GM12865 (cell line): ENCODE measurements around the gene LRRC37A3.
A peak's percentile ranks its signal among the peaks of the same experiment; 100 is the strongest.
"Not testable (repeated sequence)": the region's sequence is repeated elsewhere in the genome, so short reads cannot be mapped to it uniquely, and the experiment has no call there.

Experiments
- DNase-seq: peaks from one replicate; pipeline ENCODE4 v3.0.0; 2010; ENCODE audit warnings: low read depth
- H3K4me3 ChIP-seq: 2 replicates; pipeline ENCODE4 v1.5.1; 2011; ENCODE audit warnings: mild to moderate bottlenecking, low read depth, low read length, control low read depth
- TF ChIP-seq, protein P1 (sequence below): IDR thresholded peaks from 2 replicates; pipeline ENCODE4 v1.5.1; 2011; ENCODE audit warnings: low read length, control low read depth, low read depth, inconsistent platforms; ENCODE audit not compliant: insufficient read depth; ENCODE audit errors: missing control alignments

Gene LRRC37A3

GRCh38 chr17:64928701-64929100 is 9.4 kb upstream of the LRRC37A3 start:
- not testable (repeated sequence) for DNase-seq, H3K4me3 ChIP-seq

DNA sequence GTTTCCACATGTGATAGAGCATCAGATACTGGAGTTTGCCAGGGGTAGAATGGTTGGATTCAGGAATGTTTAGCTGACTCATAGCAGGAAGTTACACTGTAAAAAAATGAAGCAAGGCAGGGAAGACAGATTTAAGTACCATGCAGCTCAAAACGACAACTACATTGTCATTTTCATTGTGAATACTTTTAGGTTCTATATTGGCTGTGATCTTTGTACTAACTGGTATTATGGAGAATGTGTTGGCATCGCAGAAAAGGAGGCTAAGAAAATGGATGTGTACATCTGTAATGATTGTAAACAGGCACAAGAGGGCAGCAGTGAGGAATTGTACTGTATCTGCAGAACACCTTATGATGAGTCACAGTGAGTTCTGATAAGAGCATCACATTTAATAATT is 8.2 kb upstream of the LRRC37A3 start:
- H3K4me3 ChIP-seq: not testable (repeated sequence)
- TF ChIP-seq, protein P1, sequence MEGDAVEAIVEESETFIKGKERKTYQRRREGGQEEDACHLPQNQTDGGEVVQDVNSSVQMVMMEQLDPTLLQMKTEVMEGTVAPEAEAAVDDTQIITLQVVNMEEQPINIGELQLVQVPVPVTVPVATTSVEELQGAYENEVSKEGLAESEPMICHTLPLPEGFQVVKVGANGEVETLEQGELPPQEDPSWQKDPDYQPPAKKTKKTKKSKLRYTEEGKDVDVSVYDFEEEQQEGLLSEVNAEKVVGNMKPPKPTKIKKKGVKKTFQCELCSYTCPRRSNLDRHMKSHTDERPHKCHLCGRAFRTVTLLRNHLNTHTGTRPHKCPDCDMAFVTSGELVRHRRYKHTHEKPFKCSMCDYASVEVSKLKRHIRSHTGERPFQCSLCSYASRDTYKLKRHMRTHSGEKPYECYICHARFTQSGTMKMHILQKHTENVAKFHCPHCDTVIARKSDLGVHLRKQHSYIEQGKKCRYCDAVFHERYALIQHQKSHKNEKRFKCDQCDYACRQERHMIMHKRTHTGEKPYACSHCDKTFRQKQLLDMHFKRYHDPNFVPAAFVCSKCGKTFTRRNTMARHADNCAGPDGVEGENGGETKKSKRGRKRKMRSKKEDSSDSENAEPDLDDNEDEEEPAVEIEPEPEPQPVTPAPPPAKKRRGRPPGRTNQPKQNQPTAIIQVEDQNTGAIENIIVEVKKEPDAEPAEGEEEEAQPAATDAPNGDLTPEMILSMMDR: peak; percentile 36
- peak; percentile 77 for DNase-seq

DNA sequence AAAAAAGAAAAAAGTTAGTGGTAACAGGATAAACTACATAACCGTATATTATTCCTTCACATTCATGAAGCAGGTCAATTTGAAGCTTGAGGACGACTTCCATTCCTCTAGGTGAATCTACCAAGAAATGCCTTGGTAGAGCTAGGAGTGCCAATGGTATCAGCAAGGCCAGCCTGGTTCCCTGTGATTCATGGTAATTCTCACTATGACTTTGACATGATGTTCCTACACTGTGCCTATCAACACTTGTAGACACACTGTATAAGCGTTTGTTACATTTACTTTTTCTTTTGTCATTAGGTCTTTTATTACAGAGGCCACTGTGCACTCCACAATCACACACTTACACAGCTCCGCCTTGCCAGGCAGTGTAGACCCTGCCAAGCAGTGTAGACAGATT is 7.2 kb upstream of the LRRC37A3 start:
- not testable (repeated sequence) for H3K4me3 ChIP-seq, DNase-seq

DNA sequence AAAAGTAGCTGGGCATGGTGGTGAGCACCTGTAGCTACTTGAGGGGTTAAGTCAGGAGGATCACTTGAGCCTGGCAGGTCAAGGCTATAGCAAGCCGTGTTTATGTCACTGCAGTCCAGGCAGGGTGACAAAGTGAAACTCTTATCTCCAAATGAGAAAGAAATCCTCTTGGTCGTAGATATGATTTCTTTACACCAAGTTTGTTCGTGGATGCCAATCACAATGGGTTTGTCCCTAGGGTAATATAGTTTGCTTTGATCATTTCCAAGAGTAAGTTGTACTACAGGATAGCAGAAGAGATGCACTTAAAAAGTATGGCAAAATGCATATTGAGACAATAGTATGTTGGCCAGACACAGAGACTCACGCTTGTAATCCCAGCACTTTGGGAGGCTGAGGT is 6.0 kb upstream of the LRRC37A3 start:
- not testable (repeated sequence) for H3K4me3 ChIP-seq, DNase-seq

DNA sequence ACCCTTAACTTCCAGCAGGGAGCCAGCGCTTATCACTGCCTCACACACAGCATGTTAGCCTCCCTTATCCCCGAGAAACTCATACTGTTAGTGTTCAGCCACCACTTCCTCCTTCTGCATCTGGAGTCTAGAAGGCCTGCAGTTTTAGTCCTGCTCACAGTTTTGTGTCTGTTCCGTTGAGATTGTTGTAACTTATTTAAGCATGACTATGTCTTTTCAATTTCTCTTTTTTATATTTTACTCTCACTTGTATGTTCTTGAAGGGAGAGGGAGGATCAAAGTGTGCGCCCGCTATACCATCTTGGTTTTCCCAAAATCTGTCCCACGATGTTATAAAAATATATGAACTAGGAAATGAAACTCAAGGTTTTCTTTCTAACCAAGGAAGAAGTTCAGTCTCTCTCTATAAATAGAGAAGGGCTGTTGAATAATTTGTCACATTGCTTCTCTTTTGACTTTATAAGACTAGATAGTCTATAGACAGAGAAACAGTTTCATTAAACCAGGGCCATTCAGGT is 3.8 kb upstream of the LRRC37A3 start:
- peak; percentile 53 for DNase-seq
- not testable (repeated sequence) for H3K4me3 ChIP-seq

DNA sequence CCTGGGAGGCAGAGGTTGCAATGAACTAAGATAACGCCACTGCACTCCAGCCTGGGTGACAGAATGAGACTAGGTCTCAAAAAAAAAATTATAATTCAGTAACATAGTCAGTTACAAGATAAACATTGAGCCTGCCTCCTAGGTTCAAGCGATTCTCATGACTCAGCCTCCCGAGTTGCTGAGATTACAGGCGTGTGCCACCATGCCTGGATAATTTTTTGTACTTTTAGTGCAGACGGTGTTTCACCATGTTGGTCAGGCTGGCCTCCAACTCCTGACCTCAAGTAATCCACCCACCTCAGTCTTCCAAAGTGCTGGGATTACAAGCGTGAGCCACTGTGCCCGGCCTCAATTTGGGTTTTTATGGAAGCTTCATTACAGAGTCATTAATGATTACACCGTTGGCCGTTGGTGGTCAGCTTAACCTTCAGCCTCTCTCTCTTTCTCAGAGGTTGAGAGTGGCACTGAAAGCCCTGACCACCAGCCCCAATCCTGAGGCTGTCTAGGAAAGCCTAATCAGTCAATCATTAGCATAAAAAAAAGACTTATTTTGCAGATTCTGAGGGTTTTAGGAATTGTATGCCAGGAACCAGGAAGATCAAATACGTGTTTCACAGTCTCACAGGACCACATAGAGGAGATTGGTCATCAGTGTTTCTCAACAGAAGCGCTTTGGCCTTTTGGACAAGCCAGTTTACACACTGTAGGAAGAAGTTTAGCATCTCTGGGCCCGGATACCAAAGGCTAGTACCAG is 1.3 kb upstream of the LRRC37A3 start:
- TF ChIP-seq, protein P1: no peak
- DNase-seq: no peak
- H3K4me3 ChIP-seq: no peak overlapping the region

GRCh38 chr17:64920026-64920418 is 744 bp upstream of the LRRC37A3 start:
- DNase-seq: peak; percentile 22
- H3K4me3 ChIP-seq: peak overlapping the region; percentile 81
- TF ChIP-seq, protein P1: no peak

- H3K4me3 ChIP-seq: peak overlapping the region; percentile 81
- DNase-seq: peak; percentile 78
Observed at GRCh38 chr17:64918842-64919288, 413 bp downstream of the LRRC37A3 start.

DNA sequence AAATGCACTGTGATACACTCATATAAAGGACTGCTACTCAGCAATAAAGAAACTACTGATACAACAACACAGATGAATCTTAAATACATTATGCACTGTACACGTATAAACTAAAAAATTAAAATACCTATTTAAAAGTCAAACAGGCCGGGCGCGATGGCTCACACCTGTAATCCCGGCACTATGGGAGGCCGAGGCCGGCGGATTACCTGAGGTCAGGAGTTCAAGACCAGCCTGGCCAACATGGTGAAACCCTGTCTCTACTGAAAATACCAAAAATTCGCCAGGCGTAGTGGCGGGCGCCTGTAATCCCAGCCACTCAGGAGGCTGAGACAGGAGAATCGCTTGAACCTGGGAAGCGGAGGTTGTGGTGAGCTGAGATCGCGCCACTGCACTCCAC is 1.7 kb downstream of the LRRC37A3 start:
- DNase-seq, H3K4me3 ChIP-seq: not testable (repeated sequence)

GRCh38 chr17:64915244-64915643 is 4.0 kb downstream of the LRRC37A3 start:
- H3K4me3 ChIP-seq, DNase-seq: not testable (repeated sequence)

- not testable (repeated sequence) for DNase-seq, H3K4me3 ChIP-seq
Observed at GRCh38 chr17:64910191-64910514, 9.1 kb downstream of the LRRC37A3 start.

DNA sequence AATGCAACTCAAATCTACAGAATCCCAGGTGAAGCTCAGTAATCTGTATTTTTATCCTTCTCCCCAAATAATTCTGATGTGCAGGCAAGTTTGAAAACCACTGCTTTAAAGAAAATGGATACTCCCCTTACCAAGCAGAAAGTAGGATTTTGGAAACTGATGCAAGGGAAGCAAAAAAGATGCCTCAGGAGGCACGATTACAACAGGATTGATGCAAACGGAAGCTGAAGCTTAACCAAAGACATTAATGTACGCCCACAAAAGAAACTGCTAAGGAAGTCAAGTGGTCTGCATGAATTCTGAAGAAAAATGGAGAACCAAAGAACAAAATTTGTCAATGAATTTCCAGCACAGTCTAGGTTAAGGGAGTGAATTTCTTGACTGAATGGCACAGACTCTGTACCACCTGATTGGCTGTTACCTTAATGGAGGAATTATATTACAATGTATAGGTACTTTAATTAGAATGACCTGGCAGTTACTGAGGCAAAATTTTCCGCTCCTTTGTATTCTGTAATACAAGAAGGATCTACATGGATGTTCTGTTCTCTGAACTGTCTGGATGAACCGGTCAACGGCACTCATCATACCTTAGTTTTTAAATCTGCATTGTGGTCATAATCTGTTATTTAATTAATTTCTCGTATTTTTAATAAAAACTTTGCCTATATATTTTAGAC is 9.6 kb downstream of the LRRC37A3 start:
- not testable (repeated sequence) for DNase-seq, H3K4me3 ChIP-seq

GRCh38 chr17:64904069-64904468 is 15.2 kb downstream of the LRRC37A3 start:
- not testable (repeated sequence) for DNase-seq, H3K4me3 ChIP-seq

DNA sequence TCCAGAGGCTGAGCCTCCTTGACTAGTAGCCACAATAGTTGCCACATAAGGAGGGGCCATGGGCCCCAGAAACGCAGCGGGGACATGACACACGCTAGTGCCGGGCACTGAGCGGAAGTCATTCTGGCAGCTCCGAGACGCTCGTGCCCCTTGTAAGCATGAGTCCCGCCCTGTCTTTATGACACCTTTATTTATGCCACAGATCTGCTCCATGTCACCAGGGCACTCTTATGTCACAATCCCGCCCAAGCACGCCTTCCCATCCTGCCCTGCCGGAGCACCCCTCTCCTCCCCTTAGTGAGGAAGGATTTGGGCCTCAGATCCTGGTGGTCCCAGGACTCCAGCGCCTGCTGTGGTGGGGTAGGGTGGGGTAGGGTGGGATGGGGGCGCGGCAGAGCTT is 22.1 kb downstream of the LRRC37A3 start:
- DNase-seq, H3K4me3 ChIP-seq: not testable (repeated sequence)

GRCh38 chr17:64874210-64874609 is 45.1 kb downstream of the LRRC37A3 start:
- not testable (repeated sequence) for DNase-seq, H3K4me3 ChIP-seq
